Measurements from ENCODE around the gene ETS2.

The ETS2 gene

GRCh38 chr21:38787461-38788274 lies 18.1 kb upstream of the ETS2 start:
- no peak for TF ChIP-seq CTCF (IDR thresholded peaks at IDR 0.05; ENCODE audit: insufficient read depth, low read depth, low read length, missing control alignments)
- DNase-seq (ENCODE audit: low read depth): peak; percentile 96
- H3K4me3 ChIP-seq (ENCODE audit: low read length): peak overlapping the region; percentile 7

- H3K4me3 ChIP-seq (ENCODE audit: low read length): no peak overlapping the region
- no peak for TF ChIP-seq CTCF (IDR thresholded peaks at IDR 0.05; ENCODE audit: insufficient read depth, low read depth, low read length, missing control alignments)
- no peak for DNase-seq (ENCODE audit: low read depth)
Measured at GRCh38 chr21:38788275-38788905, 17.3 kb upstream of the ETS2 start.

GRCh38 chr21:38789275-38789674 lies 16.5 kb upstream of the ETS2 start:
- no peak for DNase-seq (ENCODE audit: low read depth)
- H3K4me3 ChIP-seq (ENCODE audit: low read length): no peak overlapping the region
- no peak for TF ChIP-seq CTCF (IDR thresholded peaks at IDR 0.05; ENCODE audit: insufficient read depth, low read depth, low read length, missing control alignments)

- DNase-seq (ENCODE audit: low read depth): no peak
Measured at GRCh38 chr21:38790059-38790458, 15.7 kb upstream of the ETS2 start.

GRCh38 chr21:38790961-38791360 lies 14.8 kb upstream of the ETS2 start:
- DNase-seq (ENCODE audit: low read depth): no peak
- no peak overlapping the region for H3K4me3 ChIP-seq (ENCODE audit: low read length)
- no peak for TF ChIP-seq CTCF (IDR thresholded peaks at IDR 0.05; ENCODE audit: insufficient read depth, low read depth, low read length, missing control alignments)

More at GRCh38 chr21:38790059-38790458, 15.7 kb upstream of the ETS2 start:
- TF ChIP-seq CTCF (IDR thresholded peaks at IDR 0.05; ENCODE audit: insufficient read depth, low read depth, low read length, missing control alignments): no peak
- no peak overlapping the region for H3K4me3 ChIP-seq (ENCODE audit: low read length)

- no peak for TF ChIP-seq CTCF (IDR thresholded peaks at IDR 0.05; ENCODE audit: insufficient read depth, low read depth, low read length, missing control alignments)
- no peak overlapping the region for H3K4me3 ChIP-seq (ENCODE audit: low read length)
- DNase-seq (ENCODE audit: low read depth): no peak
Measured at GRCh38 chr21:38792676-38793459, 12.9 kb upstream of the ETS2 start.

Measured in epithelial cell of esophagus (primary cell).